GM12878 (cell line): ENCODE data around the gene THAP4. TPM values are rescaled to one million over a fixed set of nuclear protein-coding genes. Genes with fewer than 3 reads are reported as not detected.
A peak's percentile ranks its signal among the peaks of the same experiment; 100 is the strongest.

ENCODE experiments used
- BCL11A ChIP-seq: IDR thresholded peaks from 2 replicates; pipeline ENCODE4 v1.6.1; 2011; ENCODE audit warnings: low read depth, low read length
- BRCA1 ChIP-seq: IDR thresholded peaks from 2 replicates; pipeline ENCODE4 v1.6.1; 2011; ENCODE audit warnings: low read depth, low read length, improper control_type of control experiment
- CBFB ChIP-seq: IDR thresholded peaks from 2 replicates; pipeline ENCODE4 v1.6.1; 2016; ENCODE audit warnings: antibody characterized with exemption, low read depth
- JUND ChIP-seq: IDR thresholded peaks from 2 replicates; pipeline ENCODE4 v1.6.1; 2012; ENCODE audit warnings: low read depth, mild to moderate bottlenecking, low read length, improper control_type of control experiment, moderate library complexity
- MLLT1 ChIP-seq: fragments of 450-650 bp; IDR thresholded peaks from 2 replicates; pipeline ENCODE4 v1.6.1; 2016; ENCODE audit warnings: mild to moderate bottlenecking
- NFYB ChIP-seq: IDR thresholded peaks from 2 replicates; pipeline ENCODE4 v1.6.1; 2011; ENCODE audit warnings: low read depth, mild to moderate bottlenecking, low read length, improper control_type of control experiment, moderate library complexity; ENCODE audit not compliant: insufficient read depth
- NR2C1 ChIP-seq: fragments of 450-650 bp; IDR thresholded peaks from 2 replicates; pipeline ENCODE4 v1.6.1; 2017; ENCODE audit warnings: antibody characterized with exemption, mild to moderate bottlenecking, moderate library complexity
- NR2F1 ChIP-seq: fragments of 450-650 bp; conservative IDR thresholded peaks from 2 replicates; pipeline ENCODE4 v1.6.1; 2017; ENCODE audit warnings: mild to moderate bottlenecking
- RAD21 ChIP-seq: IDR thresholded peaks from 2 replicates; pipeline ENCODE4 v1.6.1; 2011; ENCODE audit warnings: mild to moderate bottlenecking, low read depth, low read length, moderate library complexity; ENCODE audit not compliant: insufficient read depth
- SREBF2 ChIP-seq: IDR thresholded peaks from 2 replicates; pipeline ENCODE4 v1.6.1; 2012; ENCODE audit warnings: mild to moderate bottlenecking, low read length
- YBX1 ChIP-seq: fragments of 450-650 bp; IDR thresholded peaks from 2 replicates; pipeline ENCODE4 v1.6.1; 2016; ENCODE audit warnings: antibody characterized with exemption
- YY1 ChIP-seq: IDR thresholded peaks from 2 replicates; pipeline ENCODE4 v1.6.1; 2011; ENCODE audit warnings: low read depth, mild to moderate bottlenecking, low read length
- polyA plus RNA-seq, 11 experiments: library from polyadenylated mRNA; depleted of rRNA in 4 of 11; unstranded in 6 of 11; stranded (reverse) in 5 of 11; fragments of >200 nt; fragmentation: Nextera tagmentation in 4 of 11; fragmentation: Illumina TruSeq in 1 of 11; extraction: Ambion mirVana in 4 of 11; extraction: Trizol in 1 of 11; gene quantifications; 1 replicate in 1 of 11; 2 replicates in 10 of 11; pipeline versions ENCODE4 v1.2.1 to v1.2.3, GENCODE V29; 2011 to 2016; ENCODE audit warnings: inconsistent platforms in 2 of 11, missing spikeins in 2 of 11, low read depth in 1 of 11
- total RNA-seq, 4 experiments: library from RNA; depleted of rRNA in 3 of 4; stranded (reverse); fragments of >200 nt in 3 of 4; fragmentation: Illumina TruSeq in 1 of 4; extraction: Trizol in 1 of 4; gene quantifications; 2 replicates each; pipeline versions ENCODE4 v1.2.1 to v1.2.3, GENCODE V29; 2013 to 2021
- TF ChIP-seq, protein P1 (sequence below): fragments of 450-650 bp; IDR thresholded peaks from 2 replicates; pipeline ENCODE4 v1.6.1; 2017; ENCODE audit warnings: mild to moderate bottlenecking, low read depth, inconsistent platforms; ENCODE audit not compliant: poor library complexity, severe bottlenecking

Gene THAP4
- total and polyA plus RNA-seq, 10 of the 15 experiments (the other 5 are each of a cell fraction or from before 2014, with no cell fraction given): 12.9 to 67.7 (median 44.5) TPM

GRCh38 chr2:241637018-241637794 is at the start of gene THAP4, which contains the start of gene ATG4B (continued):
- TF ChIP-seq RAD21 (no peak), MLLT1 (no peak), YBX1 (no peak), NR2F1 (no peak; the same call in 1 of the 2 replicates), NFYB (peak; percentile 54; the same call in 1 of the 2 replicates), JUND (no peak), YY1 (peak; percentile 99), BCL11A (no peak), BRCA1 (no peak), NR2C1 (peak; percentile 92), CBFB (no peak), SREBF2 (no peak)
- TF ChIP-seq, protein P1, sequence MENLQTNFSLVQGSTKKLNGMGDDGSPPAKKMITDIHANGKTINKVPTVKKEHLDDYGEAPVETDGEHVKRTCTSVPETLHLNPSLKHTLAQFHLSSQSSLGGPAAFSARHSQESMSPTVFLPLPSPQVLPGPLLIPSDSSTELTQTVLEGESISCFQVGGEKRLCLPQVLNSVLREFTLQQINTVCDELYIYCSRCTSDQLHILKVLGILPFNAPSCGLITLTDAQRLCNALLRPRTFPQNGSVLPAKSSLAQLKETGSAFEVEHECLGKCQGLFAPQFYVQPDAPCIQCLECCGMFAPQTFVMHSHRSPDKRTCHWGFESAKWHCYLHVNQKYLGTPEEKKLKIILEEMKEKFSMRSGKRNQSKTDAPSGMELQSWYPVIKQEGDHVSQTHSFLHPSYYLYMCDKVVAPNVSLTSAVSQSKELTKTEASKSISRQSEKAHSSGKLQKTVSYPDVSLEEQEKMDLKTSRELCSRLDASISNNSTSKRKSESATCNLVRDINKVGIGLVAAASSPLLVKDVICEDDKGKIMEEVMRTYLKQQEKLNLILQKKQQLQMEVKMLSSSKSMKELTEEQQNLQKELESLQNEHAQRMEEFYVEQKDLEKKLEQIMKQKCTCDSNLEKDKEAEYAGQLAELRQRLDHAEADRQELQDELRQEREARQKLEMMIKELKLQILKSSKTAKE: no peak
- TF ChIP-seq, all 136 proteins: peak for 46
